Measurements from ENCODE around the gene INPP5D. TPM values are rescaled to one million over a fixed set of nuclear protein-coding genes. Genes with fewer than 3 reads are reported as not detected.

INPP5D gene
- total RNA-seq, 3 donors from 2014 or later, result 8.2 to 14.4 (median 9.1) TPM

DNA sequence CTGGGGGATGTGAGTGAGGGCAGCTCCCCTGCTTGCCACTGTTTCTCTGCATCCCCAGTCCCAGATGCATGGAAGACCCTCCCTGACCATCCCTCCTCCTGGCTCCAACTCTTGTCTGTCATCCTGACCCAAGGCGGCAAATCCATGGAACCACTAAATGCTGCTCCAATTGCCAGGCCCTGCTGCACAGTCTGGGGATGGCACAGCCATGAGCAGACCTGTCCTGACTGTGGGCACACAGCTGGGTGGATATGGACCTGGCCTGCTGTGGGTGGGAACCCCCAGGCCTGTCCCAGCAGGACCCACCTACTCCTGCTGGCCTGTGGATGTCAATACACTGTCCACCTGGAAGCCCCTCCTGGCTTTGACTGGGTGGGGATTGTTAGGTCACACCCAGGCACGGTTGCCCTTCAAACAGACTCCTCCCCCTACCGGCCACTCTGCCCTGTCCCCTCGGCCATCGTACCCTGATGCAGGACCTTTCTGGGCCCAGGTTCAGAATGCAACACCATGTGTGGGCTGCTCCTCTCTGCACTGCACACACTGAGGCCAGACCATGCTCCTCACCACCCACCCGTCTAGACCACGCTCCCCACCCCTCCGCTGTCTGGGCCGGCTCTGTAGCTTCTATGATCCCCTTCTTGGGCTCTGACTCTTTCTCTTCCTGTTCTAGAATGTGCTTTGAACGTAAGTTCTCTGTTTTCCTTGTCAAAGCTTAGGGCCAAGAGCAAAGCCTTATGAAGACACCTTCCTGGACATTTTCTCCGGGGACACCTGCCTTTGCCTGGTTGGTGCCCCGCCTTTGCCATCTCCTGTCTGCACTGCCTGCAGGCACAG is 57.9 kb downstream of the INPP5D start:
- TF ChIP-seq, protein P1, sequence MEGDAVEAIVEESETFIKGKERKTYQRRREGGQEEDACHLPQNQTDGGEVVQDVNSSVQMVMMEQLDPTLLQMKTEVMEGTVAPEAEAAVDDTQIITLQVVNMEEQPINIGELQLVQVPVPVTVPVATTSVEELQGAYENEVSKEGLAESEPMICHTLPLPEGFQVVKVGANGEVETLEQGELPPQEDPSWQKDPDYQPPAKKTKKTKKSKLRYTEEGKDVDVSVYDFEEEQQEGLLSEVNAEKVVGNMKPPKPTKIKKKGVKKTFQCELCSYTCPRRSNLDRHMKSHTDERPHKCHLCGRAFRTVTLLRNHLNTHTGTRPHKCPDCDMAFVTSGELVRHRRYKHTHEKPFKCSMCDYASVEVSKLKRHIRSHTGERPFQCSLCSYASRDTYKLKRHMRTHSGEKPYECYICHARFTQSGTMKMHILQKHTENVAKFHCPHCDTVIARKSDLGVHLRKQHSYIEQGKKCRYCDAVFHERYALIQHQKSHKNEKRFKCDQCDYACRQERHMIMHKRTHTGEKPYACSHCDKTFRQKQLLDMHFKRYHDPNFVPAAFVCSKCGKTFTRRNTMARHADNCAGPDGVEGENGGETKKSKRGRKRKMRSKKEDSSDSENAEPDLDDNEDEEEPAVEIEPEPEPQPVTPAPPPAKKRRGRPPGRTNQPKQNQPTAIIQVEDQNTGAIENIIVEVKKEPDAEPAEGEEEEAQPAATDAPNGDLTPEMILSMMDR (IDR thresholded peaks at IDR 0.05), result no peak
- Histone ChIP-seq H3K9me3 (no peaks in the 10 kb centered on the region), H3K36me3 (ENCODE audit: low read depth) (no peaks in the 10 kb centered on the region), H3K4me1 (ENCODE audit: low read depth) (no peaks in the 10 kb centered on the region), H3K4me3 (no peak overlapping the region)
- no peak for DNase-seq
- ATAC-seq, result no peak
- intact Hi-C loops (cut with DNase I, micrococcal nuclease), result no loop called here

DNA sequence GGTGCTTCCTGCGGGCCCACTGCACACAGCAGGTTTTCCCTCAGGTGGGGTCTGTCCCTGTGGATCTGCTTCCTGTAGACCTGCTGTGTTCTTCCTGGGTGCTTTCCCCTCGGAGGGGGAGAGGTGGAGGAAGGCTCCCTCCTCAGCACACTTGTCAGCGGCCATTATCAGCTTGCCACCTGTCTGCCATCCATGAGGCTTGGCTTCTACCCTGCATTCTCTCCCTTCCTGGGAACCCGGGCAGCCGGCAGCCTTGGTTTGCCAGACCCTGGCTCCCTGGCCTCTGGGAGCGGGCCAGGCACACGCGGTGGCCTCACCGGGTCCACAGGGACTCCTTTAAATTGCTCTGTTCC is 58.5 kb downstream of the INPP5D start:
- no peaks in the 10 kb centered on the region for H3K4me1 ChIP-seq (ENCODE audit: low read depth)
- TF ChIP-seq, protein P1 (IDR thresholded peaks at IDR 0.05), result no peak
- intact Hi-C loops (cut with DNase I, micrococcal nuclease), result no loop called here
- H3K9me3 ChIP-seq, result no peaks in the 10 kb centered on the region
- no peaks in the 10 kb centered on the region for H3K36me3 ChIP-seq (ENCODE audit: low read depth)
- DNase-seq (no peak), ATAC-seq (no peak)
- H3K4me3 ChIP-seq, result no peak overlapping the region

DNA sequence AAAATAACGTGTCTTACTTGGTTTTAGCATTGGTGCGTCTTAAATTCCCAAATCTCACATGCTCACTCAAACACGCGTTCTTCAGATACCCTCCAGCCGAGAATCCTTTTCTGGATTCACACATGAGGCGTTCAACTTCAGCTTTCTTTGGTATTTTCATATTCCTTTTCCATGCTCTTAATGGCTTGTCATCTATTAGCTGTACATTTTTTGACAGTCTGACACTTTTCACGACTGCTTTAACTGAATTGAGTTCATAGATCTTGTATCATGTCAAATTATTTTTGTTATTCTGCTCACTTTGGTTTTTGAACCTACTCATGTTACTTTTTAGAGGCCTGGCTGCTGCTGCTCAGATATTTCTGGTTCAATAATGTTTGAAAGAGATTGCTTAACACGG is 59.0 kb downstream of the INPP5D start:
- no peaks in the 10 kb centered on the region for H3K9me3 ChIP-seq
- no peak for ATAC-seq
- no peak overlapping the region for H3K4me3 ChIP-seq
- no peaks in the 10 kb centered on the region for H3K36me3 ChIP-seq (ENCODE audit: low read depth)
- intact Hi-C loops (cut with DNase I, micrococcal nuclease), result no loop called here
- H3K4me1 ChIP-seq (ENCODE audit: low read depth), result no peaks in the 10 kb centered on the region
- TF ChIP-seq, protein P1 (IDR thresholded peaks at IDR 0.05), result no peak
- no peak for DNase-seq

DNA sequence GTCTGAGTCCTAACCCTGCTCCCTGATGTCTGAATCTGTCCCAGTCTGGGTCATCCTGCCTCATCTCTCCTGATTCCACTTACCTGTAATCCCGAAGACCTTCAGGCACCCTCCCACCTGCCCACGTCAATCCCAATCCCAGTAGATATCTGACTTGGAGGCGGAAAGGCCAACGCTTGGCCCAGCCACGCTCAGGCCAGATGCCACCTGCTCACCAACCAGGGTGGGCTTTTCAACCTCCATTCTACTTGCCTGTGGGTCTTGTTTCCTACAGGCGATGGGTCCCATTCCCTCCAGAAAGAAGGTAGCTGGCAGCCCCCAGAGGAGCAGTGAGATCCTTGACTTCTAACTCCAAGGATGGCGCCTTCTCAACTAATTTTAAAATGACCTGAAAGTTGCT is 59.7 kb downstream of the INPP5D start:
- H3K36me3 ChIP-seq (ENCODE audit: low read depth), result no peaks in the 10 kb centered on the region
- no peaks in the 10 kb centered on the region for H3K9me3 ChIP-seq
- TF ChIP-seq, protein P1 (IDR thresholded peaks at IDR 0.05), result no peak
- H3K4me1 ChIP-seq (ENCODE audit: low read depth), result no peaks in the 10 kb centered on the region
- intact Hi-C loops (cut with DNase I, micrococcal nuclease), result no loop called here
- ATAC-seq (no peak), DNase-seq (no peak)
- H3K4me3 ChIP-seq, result no peak overlapping the region

DNA sequence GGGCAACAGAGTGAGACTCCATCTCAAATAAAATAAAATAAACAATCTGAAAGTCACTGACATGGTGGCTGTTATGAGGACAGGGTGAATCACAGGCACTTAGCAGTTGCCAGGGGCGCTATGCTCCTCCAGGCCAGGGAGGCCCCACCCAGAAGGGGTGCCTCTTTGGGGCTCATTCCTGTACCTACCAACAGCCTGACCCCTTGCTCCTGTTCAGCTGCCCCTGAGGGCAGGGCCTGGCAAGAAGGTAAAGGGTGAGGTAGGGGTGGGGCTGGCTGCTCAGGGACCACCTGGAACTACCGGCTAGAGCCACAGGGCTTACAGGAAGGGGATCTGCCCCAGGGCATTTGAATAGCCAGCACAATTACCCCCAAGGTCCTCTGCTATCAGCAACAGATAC is 60.3 kb downstream of the INPP5D start:
- no peaks in the 10 kb centered on the region for H3K9me3 ChIP-seq
- intact Hi-C loops (cut with DNase I, micrococcal nuclease), result no loop called here
- ATAC-seq, result no peak
- TF ChIP-seq, protein P1 (IDR thresholded peaks at IDR 0.05), result no peak
- DNase-seq, result no peak
- H3K4me3 ChIP-seq, result no peak overlapping the region
- H3K4me1 ChIP-seq (ENCODE audit: low read depth), result no peaks in the 10 kb centered on the region
- no peaks in the 10 kb centered on the region for H3K36me3 ChIP-seq (ENCODE audit: low read depth)
